ENCODE measurements around the gene DCAKD.

Gene DCAKD

GRCh38 chr17:45029096-45029495, 22.3 kb downstream of the DCAKD start:
- Histone ChIP-seq H3K79me2 (ENCODE audit: control insufficient read depth, low read length) (no peaks in the 10 kb centered on the region), H3F3A (ENCODE audit: control insufficient read depth, insufficient read depth) (no peaks in the 10 kb centered on the region), H3K27ac (ENCODE audit: low read depth, low read length) (no peak overlapping the region), H3K27me3 (ENCODE audit: control insufficient read depth, low read length) (no peaks in the 10 kb centered on the region), H3K9me2 (replicated peaks; ENCODE audit: control insufficient read depth, low read length) (no peaks in the 10 kb centered on the region), H3K4me3 (ENCODE audit: low read length) (no peak overlapping the region), H3K4me2 (ENCODE audit: low read length) (no peak overlapping the region), H3K36me3 (ENCODE audit: control insufficient read depth, low read length) (peaks cover 32% of the 10 kb centered on the region), H3K4me1 (ENCODE audit: control insufficient read depth, low read length) (no peaks in the 10 kb centered on the region), H3K9me3 (ENCODE audit: control insufficient read depth, insufficient read depth, low read length) (no peaks in the 10 kb centered on the region), H4K20me1 (ENCODE audit: control insufficient read depth, insufficient read depth, low read depth, low read length) (no peaks in the 10 kb centered on the region)
- TF ChIP-seq CTCF (IDR thresholded peaks at IDR 0.05; ENCODE audit: low read depth, low read length, poor library complexity, severe bottlenecking) (no peak), EZH2phosphoT487 (IDR thresholded peaks at IDR 0.05; ENCODE audit: borderline replicate concordance, low read length) (no peak)

GRCh38 chr17:45022655-45023339, 28.6 kb downstream of the DCAKD start:
- H3K27me3 ChIP-seq (ENCODE audit: control insufficient read depth, low read length), result peaks cover 38% of the 10 kb centered on the region
- H3K4me2 ChIP-seq (ENCODE audit: low read length), result no peak overlapping the region; the same call in 1 of the 2 replicates
- H3K27ac ChIP-seq (ENCODE audit: low read depth, low read length), result no peak overlapping the region
- H3K9me2 ChIP-seq (replicated peaks; ENCODE audit: control insufficient read depth, low read length), result no peaks in the 10 kb centered on the region
- H3F3A ChIP-seq (ENCODE audit: control insufficient read depth, insufficient read depth), result no peaks in the 10 kb centered on the region
- TF ChIP-seq EZH2phosphoT487 (IDR thresholded peaks at IDR 0.05; ENCODE audit: borderline replicate concordance, low read length), result no peak
- TF ChIP-seq CTCF (IDR thresholded peaks at IDR 0.05; ENCODE audit: low read depth, low read length, poor library complexity, severe bottlenecking), result no peak
- H4K20me1 ChIP-seq (ENCODE audit: control insufficient read depth, insufficient read depth, low read depth, low read length), result peaks cover 5% of the 10 kb centered on the region; the same call in 1 of the 2 replicates
- H3K4me3 ChIP-seq (ENCODE audit: low read length), result no peak overlapping the region
- H3K79me2 ChIP-seq (ENCODE audit: control insufficient read depth, low read length), result no peaks in the 10 kb centered on the region
- H3K36me3 ChIP-seq (ENCODE audit: control insufficient read depth, low read length), result 0 out of 2 replicates have a peak, but pooled peaks cover 4% of the 10 kb centered on the region
- H3K9me3 ChIP-seq (ENCODE audit: control insufficient read depth, insufficient read depth, low read length), result no peaks in the 10 kb centered on the region
- H3K4me1 ChIP-seq (ENCODE audit: control insufficient read depth, low read length), result peaks cover 34% of the 10 kb centered on the region

GRCh38 chr17:45022288-45022648, 29.2 kb downstream of the DCAKD start:
- 0 out of 2 replicates have a peak, but pooled peaks cover 4% of the 10 kb centered on the region for H3K36me3 ChIP-seq (ENCODE audit: control insufficient read depth, low read length)
- no peaks in the 10 kb centered on the region for H3K9me3 ChIP-seq (ENCODE audit: control insufficient read depth, insufficient read depth, low read length)
- H3K4me1 ChIP-seq (ENCODE audit: control insufficient read depth, low read length), result peaks cover 34% of the 10 kb centered on the region
- H3K79me2 ChIP-seq (ENCODE audit: control insufficient read depth, low read length), result no peaks in the 10 kb centered on the region
- H3K4me3 ChIP-seq (ENCODE audit: low read length), result no peak overlapping the region
- H3K4me2 ChIP-seq (ENCODE audit: low read length), result peak overlapping the region; percentile 55
- peaks cover 5% of the 10 kb centered on the region; the same call in 1 of the 2 replicates for H4K20me1 ChIP-seq (ENCODE audit: control insufficient read depth, insufficient read depth, low read depth, low read length)
- no peaks in the 10 kb centered on the region for H3K9me2 ChIP-seq (replicated peaks; ENCODE audit: control insufficient read depth, low read length)
- no peaks in the 10 kb centered on the region for H3F3A ChIP-seq (ENCODE audit: control insufficient read depth, insufficient read depth)
- no peak overlapping the region for H3K27ac ChIP-seq (ENCODE audit: low read depth, low read length)
- peaks cover 41% of the 10 kb centered on the region for H3K27me3 ChIP-seq (ENCODE audit: control insufficient read depth, low read length)
- TF ChIP-seq CTCF (IDR thresholded peaks at IDR 0.05; ENCODE audit: low read depth, low read length, poor library complexity, severe bottlenecking) (peak; percentile 40), EZH2phosphoT487 (IDR thresholded peaks at IDR 0.05; ENCODE audit: borderline replicate concordance, low read length) (no peak)

Data from DOHH2 (cell line).